ENCODE data around the gene SH3BGRL2. TPM values are rescaled to one million over a fixed set of nuclear protein-coding genes. Genes with fewer than 3 reads are reported as not detected.

The SH3BGRL2 gene
- total and polyA plus RNA-seq, 2 of the 4 experiments (the other 2 are of a cell fraction) = 2.4 to 5.6 TPM

DNA sequence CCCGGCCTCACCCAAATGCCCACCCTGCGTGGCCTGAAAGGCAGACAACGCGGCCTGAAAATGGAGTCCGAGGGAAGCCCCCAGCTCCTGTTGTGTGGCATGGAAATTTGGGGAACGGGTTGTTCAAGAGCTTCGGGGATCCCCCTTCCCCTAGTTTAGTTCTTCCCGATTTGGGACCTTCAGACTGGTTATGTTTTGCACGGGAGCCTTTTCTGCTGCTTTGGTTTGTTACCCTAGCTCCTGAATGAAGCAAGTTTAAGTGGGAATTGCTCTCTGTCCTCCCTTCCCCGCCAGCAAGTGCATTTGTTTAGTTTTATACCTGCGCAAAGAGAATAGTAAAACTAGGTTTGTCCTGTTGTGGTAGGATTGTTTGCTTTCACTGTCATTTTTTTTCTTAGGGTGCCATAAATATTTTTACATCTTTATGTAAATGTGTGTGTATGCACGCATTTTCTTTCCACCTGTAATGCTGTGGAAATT, 604 bp downstream of the SH3BGRL2 start:
- intact Hi-C loops (cut with micrococcal nuclease) (no loop called here), in situ Hi-C loops (cut with MboI; ENCODE audit: low sequenced_read_pairs) (no loop called here), dilution Hi-C loops (cut with HindIII; ENCODE audit: low sequenced_read_pairs, unreplicated experiment) (no loop called here)
- peak overlapping the region; percentile 93 for H2AFZ ChIP-seq (replicated peaks; ENCODE audit: low read length, poor library complexity)
- no peak overlapping the region for H3K56ac ChIP-seq (ENCODE audit: extremely low read depth, insufficient read depth, low read length)
- peaks cover 6% of the 10 kb centered on the region; the same call in 1 of the 2 replicates for H3K4me1 ChIP-seq (ENCODE audit: control insufficient read depth, insufficient read depth, low read length)
- no peaks in the 10 kb centered on the region for H3K36me3 ChIP-seq (ENCODE audit: control insufficient read depth, insufficient read depth, low read length)
- H2BK20ac ChIP-seq (ENCODE audit: low read depth, low read length) = no peak overlapping the region
- H2BK120ac ChIP-seq (ENCODE audit: low read depth, low read length) = no peak overlapping the region
- H3K9me3 ChIP-seq (ENCODE audit: control insufficient read depth, insufficient read depth, low read length) = no peaks in the 10 kb centered on the region
- H3K14ac ChIP-seq (replicated peaks; ENCODE audit: low read depth, low read length) = no peak overlapping the region
- no peaks in the 10 kb centered on the region for H4K20me1 ChIP-seq (ENCODE audit: insufficient read depth, low read length)
- no peaks in the 10 kb centered on the region; a peak in 1 of 4 replicates for H3K79me1 ChIP-seq (ENCODE audit: low read depth in 1 of 2, low read length in 2 of 2)
- no peak overlapping the region for H2BK5ac ChIP-seq (ENCODE audit: low read depth, low read length, poor library complexity, severe bottlenecking)
- no TSS peak for BruUV-seq (replicated peaks)
- H3K23ac ChIP-seq (ENCODE audit: low read depth, low read length) = 0 out of 2 replicates have a peak overlapping the region, but pooled peaks have one; percentile 7
- H3K9me1 ChIP-seq (ENCODE audit: insufficient read depth, low read length) = peaks cover 4% of the 10 kb centered on the region
- H4K8ac ChIP-seq (ENCODE audit: low read depth in 2 of 2, low read length in 2 of 2) = no peak overlapping the region
- H3K4ac ChIP-seq (ENCODE audit: low read depth, low read length) = no peak overlapping the region
- H3K9ac ChIP-seq (ENCODE audit: low read depth, low read length) = no peak overlapping the region
- ChIA-PET CTCF (no interaction called here), POLR2A (ENCODE audit: unreplicated experiment) (no interaction called here)
- H3K27ac ChIP-seq (ENCODE audit: insufficient read depth, low read length) = no peak overlapping the region
- peak overlapping the region; percentile 78 for H3K4me3 ChIP-seq (ENCODE audit: insufficient read depth, low read depth, low read length)
- ATAC-seq (ENCODE audit: low read depth) (no peak), DNase-seq (no peak)
- H2AK9ac ChIP-seq (replicated peaks; ENCODE audit: low read depth, low read length, poor library complexity) = no peak overlapping the region
- no peak overlapping the region for H4K5ac ChIP-seq (ENCODE audit: low read depth, low read length)
- H3K27me3 ChIP-seq (ENCODE audit: control insufficient read depth, insufficient read depth, low read length) = peaks cover 2% of the 10 kb centered on the region
- H3K18ac ChIP-seq (ENCODE audit: low read depth, low read length) = no peak overlapping the region
- no peak overlapping the region for H2BK15ac ChIP-seq (ENCODE audit: low read depth, low read length)
- WGBS, 2 experiments (ENCODE audit: extremely low coverage in 2 of 2, insufficient read length in 1 of 2) = no CpG with 5 or more reads among the region's 12 CpGs
- no peak overlapping the region for H4K91ac ChIP-seq (ENCODE audit: insufficient read depth, low read depth, low read length)
- H3K4me2 ChIP-seq (ENCODE audit: low read depth, low read length) = peak overlapping the region; percentile 79
- no peak overlapping the region for H2AK5ac ChIP-seq (ENCODE audit: low read depth, low read length)
- TF ChIP-seq POLR2A (IDR thresholded peaks at IDR 0.05; ENCODE audit: low read depth, low read length) (no peak), RCOR1 (IDR thresholded peaks at IDR 0.05; ENCODE audit: insufficient replicate concordance, low read length) (no peak), SMC3 (IDR thresholded peaks at IDR 0.05; ENCODE audit: low read depth, low read length) (no peak), MXI1 (IDR thresholded peaks at IDR 0.05; ENCODE audit: borderline replicate concordance, low read depth, low read length) (no peak), MAFK (IDR thresholded peaks at IDR 0.05; ENCODE audit: low read depth, low read length) (no peak), CHD1 (IDR thresholded peaks at IDR 0.05; ENCODE audit: low read depth, low read length) (no peak), MAZ (IDR thresholded peaks at IDR 0.05; ENCODE audit: borderline replicate concordance, low read depth, low read length) (no peak), CTCF (conservative IDR thresholded peaks at IDR 0.05; ENCODE audit: low read depth, low read length) (no peak), NFE2L2 (IDR thresholded peaks at IDR 0.05; ENCODE audit: low read depth, low read length) (no peak), CEBPB (IDR thresholded peaks at IDR 0.05; ENCODE audit: low read depth, low read length) (no peak), BHLHE40 (IDR thresholded peaks at IDR 0.05; ENCODE audit: low read depth, low read length) (no peak), RFX5 (IDR thresholded peaks at IDR 0.05; ENCODE audit: low read depth, low read length) (no peak)
- TF ChIP-seq, protein P1, sequence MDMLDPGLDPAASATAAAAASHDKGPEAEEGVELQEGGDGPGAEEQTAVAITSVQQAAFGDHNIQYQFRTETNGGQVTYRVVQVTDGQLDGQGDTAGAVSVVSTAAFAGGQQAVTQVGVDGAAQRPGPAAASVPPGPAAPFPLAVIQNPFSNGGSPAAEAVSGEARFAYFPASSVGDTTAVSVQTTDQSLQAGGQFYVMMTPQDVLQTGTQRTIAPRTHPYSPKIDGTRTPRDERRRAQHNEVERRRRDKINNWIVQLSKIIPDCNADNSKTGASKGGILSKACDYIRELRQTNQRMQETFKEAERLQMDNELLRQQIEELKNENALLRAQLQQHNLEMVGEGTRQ (IDR thresholded peaks at IDR 0.05; ENCODE audit: low read depth, low read length) = no peak
- TF ChIP-seq, protein P2, sequence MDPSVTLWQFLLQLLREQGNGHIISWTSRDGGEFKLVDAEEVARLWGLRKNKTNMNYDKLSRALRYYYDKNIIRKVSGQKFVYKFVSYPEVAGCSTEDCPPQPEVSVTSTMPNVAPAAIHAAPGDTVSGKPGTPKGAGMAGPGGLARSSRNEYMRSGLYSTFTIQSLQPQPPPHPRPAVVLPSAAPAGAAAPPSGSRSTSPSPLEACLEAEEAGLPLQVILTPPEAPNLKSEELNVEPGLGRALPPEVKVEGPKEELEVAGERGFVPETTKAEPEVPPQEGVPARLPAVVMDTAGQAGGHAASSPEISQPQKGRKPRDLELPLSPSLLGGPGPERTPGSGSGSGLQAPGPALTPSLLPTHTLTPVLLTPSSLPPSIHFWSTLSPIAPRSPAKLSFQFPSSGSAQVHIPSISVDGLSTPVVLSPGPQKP (IDR thresholded peaks at IDR 0.05; ENCODE audit: borderline replicate concordance, low read depth, low read length) = no peak

All from IMR-90 (cell line).